ENCODE data around the gene L3MBTL3. TPM values are rescaled to one million over a fixed set of nuclear protein-coding genes. Genes with fewer than 3 reads are reported as not detected.

L3MBTL3 gene
- polyA plus RNA-seq, 2 of the 4 experiments (the other 2 are of a cell fraction): 3.0 to 5.9 TPM

DNA sequence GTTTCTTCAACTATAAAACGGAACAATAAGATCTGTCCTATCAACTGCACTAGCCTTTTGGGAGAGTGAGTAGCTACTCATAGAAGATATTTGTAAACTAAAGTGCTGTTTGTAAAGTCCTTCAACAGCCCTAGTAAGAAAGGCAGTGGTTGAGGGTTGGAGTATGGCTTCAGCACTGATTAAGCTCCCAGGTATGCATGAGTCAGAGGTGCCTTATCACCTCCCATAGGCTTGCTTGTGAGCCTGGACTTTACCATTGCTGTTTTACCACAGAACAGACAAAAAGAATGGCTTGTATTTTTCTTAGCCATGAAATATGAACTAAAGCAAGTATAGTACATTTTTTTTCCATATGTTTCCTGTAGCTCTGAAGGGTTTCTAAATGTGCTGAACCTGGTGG, 160.3 kb downstream of the L3MBTL3 start:
- ChIA-PET POLR2A (no interaction called here), CTCF (interaction anchor here (0.6 kb wide), 1 partner anchor 70 kb away, joined by 3 read pairs; no protein-coding TSS in a partner anchor)
- WGBS (ENCODE audit: missing lambda C conversion rate): 81% methylated on average over 1 of the region's 1 CpG
- peak; percentile 56 to 80; a peak in 3 of 6 replicates for ATAC-seq
- no peak for FAIRE-seq
- Histone ChIP-seq H3K27ac (no peak overlapping the region), H3K4me2 (no peak overlapping the region), H3K9me3 (no peaks in the 10 kb centered on the region), H3K4me1 (no peaks in the 10 kb centered on the region), H3K4me3 (no peak overlapping the region)
- no peak for TF ChIP-seq POLR2A (IDR thresholded peaks at IDR 0.05; ENCODE audit: low read length)
- TF ChIP-seq, protein P1, sequence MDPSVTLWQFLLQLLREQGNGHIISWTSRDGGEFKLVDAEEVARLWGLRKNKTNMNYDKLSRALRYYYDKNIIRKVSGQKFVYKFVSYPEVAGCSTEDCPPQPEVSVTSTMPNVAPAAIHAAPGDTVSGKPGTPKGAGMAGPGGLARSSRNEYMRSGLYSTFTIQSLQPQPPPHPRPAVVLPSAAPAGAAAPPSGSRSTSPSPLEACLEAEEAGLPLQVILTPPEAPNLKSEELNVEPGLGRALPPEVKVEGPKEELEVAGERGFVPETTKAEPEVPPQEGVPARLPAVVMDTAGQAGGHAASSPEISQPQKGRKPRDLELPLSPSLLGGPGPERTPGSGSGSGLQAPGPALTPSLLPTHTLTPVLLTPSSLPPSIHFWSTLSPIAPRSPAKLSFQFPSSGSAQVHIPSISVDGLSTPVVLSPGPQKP (IDR thresholded peaks at IDR 0.05; ENCODE audit: low read depth, low read length): no peak
- no peak for TF ChIP-seq GATA3 (IDR thresholded peaks at IDR 0.05; ENCODE audit: borderline replicate concordance)
- no peak for TF ChIP-seq FOSL2 (IDR thresholded peaks at IDR 0.05)
- TF ChIP-seq FOSL2 (CRISPR knock-in tag; IDR thresholded peaks at IDR 0.05): peak; percentile 28; the same call in 1 of the 2 replicates
- TF ChIP-seq ZFP36 (IDR thresholded peaks at IDR 0.05; ENCODE audit: borderline replicate concordance, partially characterized antibody): no peak
- TF ChIP-seq, protein P2, sequence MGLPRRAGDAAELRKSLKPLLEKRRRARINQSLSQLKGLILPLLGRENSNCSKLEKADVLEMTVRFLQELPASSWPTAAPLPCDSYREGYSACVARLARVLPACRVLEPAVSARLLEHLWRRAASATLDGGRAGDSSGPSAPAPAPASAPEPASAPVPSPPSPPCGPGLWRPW (IDR thresholded peaks at IDR 0.05): no peak
- TF ChIP-seq PHF8 (IDR thresholded peaks at IDR 0.05; ENCODE audit: borderline replicate concordance, low read depth): no peak
- TF ChIP-seq RAD21 (conservative IDR thresholded peaks at IDR 0.05 in 1 of 2, IDR thresholded peaks at IDR 0.05 in 1 of 2): no peak
- peak; percentile 5 to 21 for DNase-seq (ENCODE audit: low read depth in 1 of 2, low spot score in 1 of 2)

DNA sequence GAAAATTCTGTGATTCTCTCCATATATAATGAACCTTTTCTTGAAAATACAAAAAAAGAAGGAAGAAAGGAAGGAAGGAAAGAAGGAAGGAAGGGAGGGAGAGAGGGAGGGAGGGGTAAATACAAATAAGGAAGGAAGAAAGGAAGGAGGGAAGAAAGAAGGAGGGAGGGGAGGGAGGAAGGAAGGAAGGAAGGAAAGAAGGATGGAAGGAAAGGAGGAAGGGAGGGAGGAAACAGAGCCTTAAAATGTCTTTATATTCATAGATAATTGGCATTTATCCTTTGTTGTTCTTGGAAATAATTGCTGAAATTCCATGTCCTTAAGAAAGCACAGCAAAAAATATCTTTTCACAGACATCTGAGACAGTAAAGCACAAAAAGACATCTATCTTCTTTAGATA, 164.1 kb downstream of the L3MBTL3 start:
- Histone ChIP-seq H3K9me3 (no peaks in the 10 kb centered on the region), H3K4me1 (no peaks in the 10 kb centered on the region), H3K4me3 (no peak overlapping the region), H3K27ac (no peak overlapping the region), H3K4me2 (no peak overlapping the region)
- TF ChIP-seq, protein P1 (IDR thresholded peaks at IDR 0.05; ENCODE audit: low read depth, low read length): no peak
- TF ChIP-seq, protein P3, sequence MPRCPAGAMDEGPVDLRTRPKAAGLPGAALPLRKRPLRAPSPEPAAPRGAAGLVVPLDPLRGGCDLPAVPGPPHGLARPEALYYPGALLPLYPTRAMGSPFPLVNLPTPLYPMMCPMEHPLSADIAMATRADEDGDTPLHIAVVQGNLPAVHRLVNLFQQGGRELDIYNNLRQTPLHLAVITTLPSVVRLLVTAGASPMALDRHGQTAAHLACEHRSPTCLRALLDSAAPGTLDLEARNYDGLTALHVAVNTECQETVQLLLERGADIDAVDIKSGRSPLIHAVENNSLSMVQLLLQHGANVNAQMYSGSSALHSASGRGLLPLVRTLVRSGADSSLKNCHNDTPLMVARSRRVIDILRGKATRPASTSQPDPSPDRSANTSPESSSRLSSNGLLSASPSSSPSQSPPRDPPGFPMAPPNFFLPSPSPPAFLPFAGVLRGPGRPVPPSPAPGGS (IDR thresholded peaks at IDR 0.05): no peak
- TF ChIP-seq JUN (IDR thresholded peaks at IDR 0.05): no peak
- TF ChIP-seq, protein P2 (IDR thresholded peaks at IDR 0.05): no peak
- TF ChIP-seq CHD2 (IDR thresholded peaks at IDR 0.05; ENCODE audit: low read length, partially characterized antibody): no peak
- TF ChIP-seq CHD4 (IDR thresholded peaks at IDR 0.05; ENCODE audit: borderline replicate concordance): no peak
- no peak for TF ChIP-seq FOSL2 (IDR thresholded peaks at IDR 0.05)
- TF ChIP-seq FOSL2 (CRISPR knock-in tag; IDR thresholded peaks at IDR 0.05): no peak
- TF ChIP-seq, protein P4, sequence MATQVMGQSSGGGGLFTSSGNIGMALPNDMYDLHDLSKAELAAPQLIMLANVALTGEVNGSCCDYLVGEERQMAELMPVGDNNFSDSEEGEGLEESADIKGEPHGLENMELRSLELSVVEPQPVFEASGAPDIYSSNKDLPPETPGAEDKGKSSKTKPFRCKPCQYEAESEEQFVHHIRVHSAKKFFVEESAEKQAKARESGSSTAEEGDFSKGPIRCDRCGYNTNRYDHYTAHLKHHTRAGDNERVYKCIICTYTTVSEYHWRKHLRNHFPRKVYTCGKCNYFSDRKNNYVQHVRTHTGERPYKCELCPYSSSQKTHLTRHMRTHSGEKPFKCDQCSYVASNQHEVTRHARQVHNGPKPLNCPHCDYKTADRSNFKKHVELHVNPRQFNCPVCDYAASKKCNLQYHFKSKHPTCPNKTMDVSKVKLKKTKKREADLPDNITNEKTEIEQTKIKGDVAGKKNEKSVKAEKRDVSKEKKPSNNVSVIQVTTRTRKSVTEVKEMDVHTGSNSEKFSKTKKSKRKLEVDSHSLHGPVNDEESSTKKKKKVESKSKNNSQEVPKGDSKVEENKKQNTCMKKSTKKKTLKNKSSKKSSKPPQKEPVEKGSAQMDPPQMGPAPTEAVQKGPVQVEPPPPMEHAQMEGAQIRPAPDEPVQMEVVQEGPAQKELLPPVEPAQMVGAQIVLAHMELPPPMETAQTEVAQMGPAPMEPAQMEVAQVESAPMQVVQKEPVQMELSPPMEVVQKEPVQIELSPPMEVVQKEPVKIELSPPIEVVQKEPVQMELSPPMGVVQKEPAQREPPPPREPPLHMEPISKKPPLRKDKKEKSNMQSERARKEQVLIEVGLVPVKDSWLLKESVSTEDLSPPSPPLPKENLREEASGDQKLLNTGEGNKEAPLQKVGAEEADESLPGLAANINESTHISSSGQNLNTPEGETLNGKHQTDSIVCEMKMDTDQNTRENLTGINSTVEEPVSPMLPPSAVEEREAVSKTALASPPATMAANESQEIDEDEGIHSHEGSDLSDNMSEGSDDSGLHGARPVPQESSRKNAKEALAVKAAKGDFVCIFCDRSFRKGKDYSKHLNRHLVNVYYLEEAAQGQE (IDR thresholded peaks at IDR 0.05): no peak
- TF ChIP-seq ZFP36 (IDR thresholded peaks at IDR 0.05; ENCODE audit: borderline replicate concordance, partially characterized antibody): no peak
- no peak for TF ChIP-seq EHMT2 (IDR thresholded peaks at IDR 0.05; ENCODE audit: low read depth)
- TF ChIP-seq, protein P5, sequence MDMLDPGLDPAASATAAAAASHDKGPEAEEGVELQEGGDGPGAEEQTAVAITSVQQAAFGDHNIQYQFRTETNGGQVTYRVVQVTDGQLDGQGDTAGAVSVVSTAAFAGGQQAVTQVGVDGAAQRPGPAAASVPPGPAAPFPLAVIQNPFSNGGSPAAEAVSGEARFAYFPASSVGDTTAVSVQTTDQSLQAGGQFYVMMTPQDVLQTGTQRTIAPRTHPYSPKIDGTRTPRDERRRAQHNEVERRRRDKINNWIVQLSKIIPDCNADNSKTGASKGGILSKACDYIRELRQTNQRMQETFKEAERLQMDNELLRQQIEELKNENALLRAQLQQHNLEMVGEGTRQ (IDR thresholded peaks at IDR 0.05): no peak
- no peak for TF ChIP-seq HDAC2 (IDR thresholded peaks at IDR 0.05)
- TF ChIP-seq ESRRA (IDR thresholded peaks at IDR 0.05; ENCODE audit: borderline replicate concordance, low read length): no peak
- DNase-seq (ENCODE audit: low read depth in 1 of 2, low spot score in 1 of 2) (no peak), ATAC-seq (no peak), FAIRE-seq (no peak)
- CTCF ChIA-PET: no interaction called here
- POLR2A ChIA-PET: no interaction called here

Measured in A549 (cell line).